ENCODE data around the gene PDZRN3. TPM values are rescaled to one million over a fixed set of nuclear protein-coding genes. Genes with fewer than 3 reads are reported as not detected.

PDZRN3 gene
- polyA plus RNA-seq, 1 of the 3 experiments (the other 2 are of a cell fraction): 10.3 TPM

- no peak for TF ChIP-seq GATA2 (CRISPR knock-in tag; IDR thresholded peaks at IDR 0.05)
- no peak for TF ChIP-seq CHD2 (IDR thresholded peaks at IDR 0.05; ENCODE audit: low read length, partially characterized antibody)
- TF ChIP-seq ZBTB33 (IDR thresholded peaks at IDR 0.05; ENCODE audit: borderline replicate concordance, low read depth): peak; percentile 73; the same call in 1 of the 2 replicates
- TF ChIP-seq IRF3 (IDR thresholded peaks at IDR 0.05; ENCODE audit: low read depth, low read length): no peak
- TF ChIP-seq NFIC (IDR thresholded peaks at IDR 0.05; ENCODE audit: borderline replicate concordance): peak; percentile 99
- TF ChIP-seq NRF1 (IDR thresholded peaks at IDR 0.05; ENCODE audit: low read depth, low read length): no peak
Observed at GRCh38 chr3:73602170-73602569, 22.6 kb downstream of the PDZRN3 start (continued).

GRCh38 chr3:73601481-73601880 lies 23.3 kb downstream of the PDZRN3 start:
- Histone ChIP-seq H4K20me1 (ENCODE audit: insufficient read depth) (no peaks in the 10 kb centered on the region), H3K9me3 (peaks cover 2% of the 10 kb centered on the region; the same call in 1 of the 2 replicates), H3K79me2 (ENCODE audit: insufficient read depth) (peaks cover 65% of the 10 kb centered on the region), H3K4me1 (ENCODE audit: control insufficient read depth in 1 of 2, insufficient read depth in 2 of 2, low read depth in 1 of 2, low read length in 1 of 2) (peaks cover 41 to 47% of the 10 kb centered on the region in 2 experiments), H3K27me3 (ENCODE audit: insufficient read depth) (no peaks in the 10 kb centered on the region), H3K9ac (peak overlapping the region; percentile 30; the same call in 1 of the 2 replicates), H3K36me3 (replicated peaks in 1 of 2; ENCODE audit: control insufficient read depth in 1 of 2, insufficient read depth in 2 of 2, low read length in 1 of 2) (peaks cover 24 to 25% of the 10 kb centered on the region in 2 experiments), H3K4me2 (peak overlapping the region; percentile 63), H3F3A (replicated peaks; ENCODE audit: insufficient read depth) (peaks cover 49% of the 10 kb centered on the region), H3K27ac (ENCODE audit: low read depth in 2 of 2, low read length in 1 of 2) (peak overlapping the region; percentile 88 to 93), H3K9me2 (no peaks in the 10 kb centered on the region), H2AFZ (ENCODE audit: low read depth) (no peak overlapping the region), H3K4me3 (ENCODE audit: low read depth in 2 of 2, low read length in 1 of 2) (no peak overlapping the region)
- 70% methylated on average over 2 of the region's 2 CpGs for WGBS (ENCODE audit: low lambda C conversion rate)
- CTCF ChIA-PET: interaction anchor here (1.0 to 1.4 kb wide), 2 partner anchors 23 to 56 kb away, joined by 3 to 4 read pairs; partner anchors contain the start of gene PDZRN3
- TF ChIP-seq IRF3 (IDR thresholded peaks at IDR 0.05; ENCODE audit: low read depth, low read length) (no peak), FOSL2 (IDR thresholded peaks at IDR 0.05; ENCODE audit: borderline replicate concordance, low read depth) (peak; percentile 41; the same call in 1 of the 2 replicates), RXRA (IDR thresholded peaks at IDR 0.05; ENCODE audit: borderline replicate concordance, low read depth) (no peak), EP300 (IDR thresholded peaks at IDR 0.05; ENCODE audit: borderline replicate concordance in 1 of 2, low read depth in 1 of 2, low read length in 1 of 2) (no peak), NRF1 (IDR thresholded peaks at IDR 0.05; ENCODE audit: low read depth, low read length) (no peak), PBX3 (IDR thresholded peaks at IDR 0.05) (peak; percentile 55), TCF12 (IDR thresholded peaks at IDR 0.05) (0 out of 2 replicates have a peak, but pooled peaks have one; percentile 6), FOXJ3 (CRISPR knock-in tag; IDR thresholded peaks at IDR 0.05) (no peak), GATA2 (CRISPR knock-in tag; IDR thresholded peaks at IDR 0.05) (no peak), MAX (IDR thresholded peaks at IDR 0.05; ENCODE audit: low read depth) (no peak), YY1 (IDR thresholded peaks at IDR 0.05; ENCODE audit: low read depth) (no peak), REST (IDR thresholded peaks at IDR 0.05; ENCODE audit: low read depth, low read length) (no peak), RAD21 (IDR thresholded peaks at IDR 0.05; ENCODE audit: low read length) (no peak)
- POLR2A ChIA-PET: no interaction called here
- DNase-seq: no peak

All from SK-N-SH (cell line).